ENCODE results near the gene COL11A1.
"Not testable (repeated sequence)": the region's sequence is repeated elsewhere in the genome, so short reads cannot be mapped to it uniquely, and the experiment has no call there.

COL11A1 gene

GRCh38 chr1:102833151-102833550 is 275.2 kb downstream of the COL11A1 start:
- DNase-seq: no peak

GRCh38 chr1:102826706-102827105 is 281.6 kb downstream of the COL11A1 start:
- not testable (repeated sequence) for DNase-seq

Measured in activated naive CD4-positive, alpha-beta T cell (primary cell).